ENCODE results near the gene MAPKBP1. TPM values are rescaled to one million over a fixed set of nuclear protein-coding genes. Genes with fewer than 3 reads are reported as not detected.
A peak's percentile ranks its signal among the peaks of the same experiment; 100 is the strongest.

MAPKBP1 gene
- total RNA-seq, 1 donor from 2014 or later = 36.6 TPM

- no peaks in the 10 kb centered on the region for H3K9me3 Mint-ChIP-seq
- peaks cover 7% of the 10 kb centered on the region for H3K27me3 Mint-ChIP-seq (ENCODE audit: low read depth)
- DNase-seq (ENCODE audit: low read depth, low spot score) = no peak
- H3K4me1 Mint-ChIP-seq = peaks cover 6% of the 10 kb centered on the region
- H3K4me3 Mint-ChIP-seq = no peak overlapping the region
- no peak overlapping the region for H3K27ac Mint-ChIP-seq (ENCODE audit: unreplicated experiment)
- H3K36me3 Mint-ChIP-seq (ENCODE audit: low read depth) = no peaks in the 10 kb centered on the region
- no peak for TF ChIP-seq CTCF (conservative IDR thresholded peaks at IDR 0.05)
Measured at GRCh38 chr15:41823502-41823901, 49.2 kb downstream of the MAPKBP1 start.

- peak overlapping the region; percentile 38 for H3K4me3 Mint-ChIP-seq
- H3K4me1 Mint-ChIP-seq = peaks cover 12% of the 10 kb centered on the region
- H3K9me3 Mint-ChIP-seq = no peaks in the 10 kb centered on the region
- no peak for DNase-seq (ENCODE audit: low read depth, low spot score)
- no peaks in the 10 kb centered on the region for H3K36me3 Mint-ChIP-seq (ENCODE audit: low read depth)
- TF ChIP-seq CTCF (conservative IDR thresholded peaks at IDR 0.05) = no peak
- peak overlapping the region; percentile 81 for H3K27ac Mint-ChIP-seq (ENCODE audit: unreplicated experiment)
- peaks cover 10% of the 10 kb centered on the region for H3K27me3 Mint-ChIP-seq (ENCODE audit: low read depth)
Measured at GRCh38 chr15:41824062-41824745, 49.9 kb downstream of the MAPKBP1 start.

GRCh38 chr15:41825145-41825544, 50.9 kb downstream of the MAPKBP1 start:
- TF ChIP-seq CTCF (conservative IDR thresholded peaks at IDR 0.05) = no peak
- Mint-ChIP-seq H3K9me3 (no peaks in the 10 kb centered on the region), H3K36me3 (ENCODE audit: low read depth) (no peaks in the 10 kb centered on the region), H3K4me1 (peaks cover 12% of the 10 kb centered on the region), H3K4me3 (no peak overlapping the region), H3K27ac (ENCODE audit: unreplicated experiment) (no peak overlapping the region), H3K27me3 (ENCODE audit: low read depth) (peaks cover 10% of the 10 kb centered on the region)
- no peak for DNase-seq (ENCODE audit: low read depth, low spot score)

GRCh38 chr15:41825572-41826535, 51.6 kb downstream of the MAPKBP1 start:
- Mint-ChIP-seq H3K9me3 (no peaks in the 10 kb centered on the region), H3K27me3 (ENCODE audit: low read depth) (peaks cover 10% of the 10 kb centered on the region), H3K4me3 (peak overlapping the region; percentile 83), H3K36me3 (ENCODE audit: low read depth) (no peaks in the 10 kb centered on the region), H3K27ac (ENCODE audit: unreplicated experiment) (peak overlapping the region; percentile 51), H3K4me1 (peaks cover 12% of the 10 kb centered on the region)
- TF ChIP-seq CTCF (conservative IDR thresholded peaks at IDR 0.05) = no peak
- no peak for DNase-seq (ENCODE audit: low read depth, low spot score)

GRCh38 chr15:41827290-41827879, 53.1 kb downstream of the MAPKBP1 start:
- Mint-ChIP-seq H3K4me1 (peaks cover 12% of the 10 kb centered on the region), H3K27ac (ENCODE audit: unreplicated experiment) (no peak overlapping the region), H3K4me3 (peak overlapping the region; percentile 94), H3K27me3 (ENCODE audit: low read depth) (peaks cover 10% of the 10 kb centered on the region), H3K36me3 (ENCODE audit: low read depth) (no peaks in the 10 kb centered on the region), H3K9me3 (no peaks in the 10 kb centered on the region)
- no peak for DNase-seq (ENCODE audit: low read depth, low spot score)
- TF ChIP-seq CTCF (conservative IDR thresholded peaks at IDR 0.05) = no peak

Data from neural crest cell (in vitro differentiated cells).